Measurements from ENCODE around the gene MYO5A. TPM values are rescaled to one million over a fixed set of nuclear protein-coding genes. Genes with fewer than 3 reads are reported as not detected.
"Not testable (repeated sequence)": the region's sequence is repeated elsewhere in the genome, so short reads cannot be mapped to it uniquely, and the experiment has no call there.

MYO5A gene
- total RNA-seq, 6 donors from 2014 or later, result 24.8 to 76.5 (median 35.5) TPM

DNA sequence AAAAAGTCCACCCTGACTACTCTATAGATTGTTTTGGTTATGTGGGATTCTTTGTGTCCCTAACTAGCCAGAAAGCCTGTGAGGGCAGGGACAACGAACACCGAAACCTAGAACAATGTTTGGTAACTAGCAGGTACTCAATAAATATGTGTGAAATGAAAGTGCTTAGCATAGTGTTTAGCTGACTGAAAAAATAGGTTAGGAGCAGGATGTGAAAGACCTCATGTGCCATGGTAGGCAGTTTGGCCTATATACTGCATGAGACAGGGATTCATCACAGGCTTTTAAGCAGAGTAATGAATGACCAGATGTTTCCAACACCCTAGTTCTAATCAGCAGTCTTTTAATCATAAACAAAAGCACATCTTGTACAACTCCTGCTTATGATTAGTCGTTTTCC lies 64.2 kb downstream of the MYO5A start:
- TF ChIP-seq POLR2A (IDR thresholded peaks at IDR 0.05) (no peak), EP300 (IDR thresholded peaks at IDR 0.05) (no peak), POLR2AphosphoS5 (IDR thresholded peaks at IDR 0.05) (no peak)
- TF ChIP-seq, protein P1, sequence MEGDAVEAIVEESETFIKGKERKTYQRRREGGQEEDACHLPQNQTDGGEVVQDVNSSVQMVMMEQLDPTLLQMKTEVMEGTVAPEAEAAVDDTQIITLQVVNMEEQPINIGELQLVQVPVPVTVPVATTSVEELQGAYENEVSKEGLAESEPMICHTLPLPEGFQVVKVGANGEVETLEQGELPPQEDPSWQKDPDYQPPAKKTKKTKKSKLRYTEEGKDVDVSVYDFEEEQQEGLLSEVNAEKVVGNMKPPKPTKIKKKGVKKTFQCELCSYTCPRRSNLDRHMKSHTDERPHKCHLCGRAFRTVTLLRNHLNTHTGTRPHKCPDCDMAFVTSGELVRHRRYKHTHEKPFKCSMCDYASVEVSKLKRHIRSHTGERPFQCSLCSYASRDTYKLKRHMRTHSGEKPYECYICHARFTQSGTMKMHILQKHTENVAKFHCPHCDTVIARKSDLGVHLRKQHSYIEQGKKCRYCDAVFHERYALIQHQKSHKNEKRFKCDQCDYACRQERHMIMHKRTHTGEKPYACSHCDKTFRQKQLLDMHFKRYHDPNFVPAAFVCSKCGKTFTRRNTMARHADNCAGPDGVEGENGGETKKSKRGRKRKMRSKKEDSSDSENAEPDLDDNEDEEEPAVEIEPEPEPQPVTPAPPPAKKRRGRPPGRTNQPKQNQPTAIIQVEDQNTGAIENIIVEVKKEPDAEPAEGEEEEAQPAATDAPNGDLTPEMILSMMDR (IDR thresholded peaks at IDR 0.05), result no peak
- H3K4me3 ChIP-seq, result no peak overlapping the region
- DNase-seq (no peak), ATAC-seq (ENCODE audit: low FRiP score in 2 of 2) (no peak)
- WGBS, 2 donors, result 74 to 83% methylated on average over 3 of the region's 3 CpGs
- no peaks in the 10 kb centered on the region for H3K27me3 ChIP-seq
- H3K36me3 ChIP-seq, result no peaks in the 10 kb centered on the region
- H3K9me3 ChIP-seq, result peaks cover 0 to 8% (median 2%) of the 10 kb centered on the region in 4 donors
- peaks cover 0 to 12% (median 1%) of the 10 kb centered on the region in 4 donors for H3K4me1 ChIP-seq
- peak overlapping the region in 1 of 4 donors; percentile 23 for H3K27ac ChIP-seq

DNA sequence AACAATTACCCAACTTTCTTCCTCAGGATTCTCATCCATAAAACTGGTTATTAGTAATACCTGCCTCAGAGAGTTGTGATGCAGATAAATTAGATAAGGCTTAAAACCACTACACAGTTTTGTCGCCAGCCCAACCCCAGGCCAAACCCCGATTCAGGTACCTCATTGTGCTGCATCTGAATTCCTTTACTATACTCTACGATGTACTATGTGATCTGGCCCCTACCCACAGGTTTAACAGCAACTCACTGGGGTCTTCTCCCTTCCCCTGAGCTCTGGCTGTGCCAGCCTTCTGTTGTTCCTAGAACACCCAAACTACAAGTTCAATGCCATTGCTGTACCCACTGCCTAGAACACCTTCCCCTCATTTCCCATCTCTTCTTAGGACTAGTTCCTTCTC lies 64.6 kb downstream of the MYO5A start:
- H3K4me1 ChIP-seq, result peaks cover 0 to 12% (median 1%) of the 10 kb centered on the region in 4 donors
- TF ChIP-seq, protein P1 (IDR thresholded peaks at IDR 0.05), result no peak
- TF ChIP-seq POLR2AphosphoS5 (IDR thresholded peaks at IDR 0.05), result no peak
- TF ChIP-seq EP300 (IDR thresholded peaks at IDR 0.05), result no peak
- no peak for TF ChIP-seq POLR2A (IDR thresholded peaks at IDR 0.05)
- H3K27me3 ChIP-seq, result no peaks in the 10 kb centered on the region
- peaks cover 0 to 8% (median 2%) of the 10 kb centered on the region in 4 donors for H3K9me3 ChIP-seq
- peak overlapping the region in 1 of 4 donors; percentile 23 for H3K27ac ChIP-seq
- DNase-seq, result no peak
- no peaks in the 10 kb centered on the region for H3K36me3 ChIP-seq
- no peak for ATAC-seq (ENCODE audit: low FRiP score in 2 of 2)
- H3K4me3 ChIP-seq, result no peak overlapping the region
- 83 to 87% methylated on average over 3 of the region's 3 CpGs for WGBS, 2 donors

DNA sequence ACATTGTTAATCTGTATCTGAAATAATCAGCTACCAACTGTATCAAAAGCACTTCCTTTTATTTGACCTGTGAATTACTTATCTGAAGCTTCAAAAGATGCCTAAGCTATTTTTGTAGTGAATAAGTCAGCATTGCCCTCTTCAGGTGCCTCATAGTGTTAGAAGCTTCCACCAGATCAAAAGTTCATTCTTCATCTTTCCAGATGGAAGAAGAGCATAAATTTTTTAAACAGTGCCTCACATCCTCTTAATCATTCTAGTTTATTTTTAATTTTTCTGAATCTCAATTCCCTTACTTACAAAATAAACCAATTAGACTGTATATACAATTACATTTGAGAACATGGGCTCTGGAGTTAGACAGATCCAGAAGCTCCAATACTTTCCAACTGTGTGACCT lies 65.0 kb downstream of the MYO5A start:
- DNase-seq, result no peak
- TF ChIP-seq, protein P1 (IDR thresholded peaks at IDR 0.05), result no peak
- TF ChIP-seq POLR2AphosphoS5 (IDR thresholded peaks at IDR 0.05) (no peak), POLR2A (IDR thresholded peaks at IDR 0.05) (no peak)
- H3K9me3 ChIP-seq, result peaks cover 0 to 8% (median 2%) of the 10 kb centered on the region in 4 donors
- H3K4me3 ChIP-seq, result no peak overlapping the region
- ATAC-seq (ENCODE audit: low FRiP score in 2 of 2), result no peak
- peaks cover 0 to 12% (median 1%) of the 10 kb centered on the region in 4 donors for H3K4me1 ChIP-seq
- no peak overlapping the region for H3K27ac ChIP-seq
- no peaks in the 10 kb centered on the region for H3K27me3 ChIP-seq
- H3K36me3 ChIP-seq, result no peaks in the 10 kb centered on the region

DNA sequence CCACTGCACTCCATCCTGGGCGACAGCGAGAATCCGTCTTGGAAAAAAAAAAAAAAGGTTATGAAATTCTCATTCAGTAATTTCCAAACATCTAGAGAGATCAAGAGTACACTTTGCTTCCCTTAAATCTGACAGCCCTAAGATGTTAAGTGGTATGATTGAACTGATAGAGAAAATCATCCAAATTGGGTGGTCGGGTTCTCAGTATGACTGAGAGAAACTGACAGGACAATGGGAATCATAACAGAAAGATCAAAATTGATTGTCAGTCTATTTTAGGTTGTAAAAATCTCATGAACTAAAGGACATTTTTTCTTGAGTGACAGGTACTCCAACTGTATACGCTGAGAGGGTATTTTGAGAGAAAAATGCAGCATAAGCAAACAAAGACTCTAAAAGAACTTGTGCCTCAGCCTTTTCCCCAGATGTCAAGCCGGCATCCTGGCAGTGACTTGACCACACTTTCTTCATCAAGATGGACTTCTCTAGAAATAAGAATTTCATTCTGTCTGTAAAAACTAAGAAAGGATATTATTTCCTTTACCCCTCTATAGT lies 65.8 kb downstream of the MYO5A start:
- Histone ChIP-seq H3K9me3 (peaks cover 0 to 2% (median 0%) of the 10 kb centered on the region in 4 donors), H3K36me3 (no peaks in the 10 kb centered on the region), H3K4me1 (peaks cover 0 to 12% (median 1%) of the 10 kb centered on the region in 4 donors), H3K4me3 (no peak overlapping the region), H3K27ac (no peak overlapping the region), H3K27me3 (no peaks in the 10 kb centered on the region)
- TF ChIP-seq POLR2A (IDR thresholded peaks at IDR 0.05), result no peak
- no peak for TF ChIP-seq POLR2AphosphoS5 (IDR thresholded peaks at IDR 0.05)
- TF ChIP-seq EP300 (IDR thresholded peaks at IDR 0.05), result no peak
- TF ChIP-seq, protein P1 (IDR thresholded peaks at IDR 0.05), result no peak
- WGBS, 2 donors, result 51 to 58% methylated on average over 6 of the region's 6 CpGs
- ATAC-seq (ENCODE audit: low FRiP score in 2 of 2) (no peak), DNase-seq (no peak)

DNA sequence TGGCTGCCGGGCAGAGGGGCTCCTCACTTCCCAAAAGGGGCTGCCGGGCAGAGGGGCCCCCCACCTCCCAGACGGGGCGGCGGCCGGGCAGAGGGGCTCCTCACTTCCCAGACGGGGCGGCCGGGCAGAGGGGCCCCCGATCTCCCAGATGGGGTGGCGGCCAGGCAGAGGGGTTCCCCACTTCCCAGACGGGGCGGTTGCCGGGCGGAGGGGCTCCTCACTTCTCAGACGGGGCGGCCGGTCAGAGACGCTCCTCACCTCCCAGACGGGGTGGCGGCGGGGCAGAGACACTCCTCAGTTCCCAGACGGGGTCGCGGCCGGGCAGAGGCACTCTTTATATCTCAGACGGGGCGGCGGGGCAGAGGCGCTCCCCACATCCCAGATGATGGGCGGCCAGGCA lies 69.0 kb downstream of the MYO5A start:
- peak in 1 of 2 donors; percentile 65 for DNase-seq
- WGBS, 2 donors, result 92 to 100% methylated on average over 2 to 31 of the region's 31 CpGs
- H3K4me3 ChIP-seq; ATAC-seq (ENCODE audit: low FRiP score in 2 of 2); H3K9me3 ChIP-seq; H3K36me3 ChIP-seq; H3K27me3 ChIP-seq; H3K27ac ChIP-seq: not testable (repeated sequence)
- peaks cover 0 to 12% (median 1%) of the 10 kb centered on the region in 4 donors for H3K4me1 ChIP-seq

DNA sequence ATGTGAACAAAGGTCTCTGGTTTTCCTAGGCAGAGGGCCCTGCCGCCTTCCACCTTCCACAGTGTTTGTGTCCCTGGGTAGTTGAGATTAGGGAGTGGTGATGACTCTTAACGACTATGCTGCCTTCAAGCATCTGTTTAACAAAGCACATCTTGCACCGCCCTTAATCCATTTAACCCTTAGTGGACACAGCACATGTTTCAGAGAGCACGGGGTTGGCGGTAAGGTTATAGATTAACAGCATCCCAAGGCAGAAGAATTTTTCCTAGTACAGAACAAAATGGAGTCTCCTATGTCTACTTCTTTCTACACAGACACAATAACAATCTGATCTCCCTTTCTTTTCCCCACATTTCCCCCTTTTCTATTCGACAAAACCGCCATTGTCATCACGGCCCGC lies 69.4 kb downstream of the MYO5A start:
- 85 to 87% methylated on average over 9 of the region's 9 CpGs for WGBS, 2 donors
- H3K27ac ChIP-seq; ATAC-seq (ENCODE audit: low FRiP score in 2 of 2); H3K9me3 ChIP-seq; H3K27me3 ChIP-seq; DNase-seq; H3K36me3 ChIP-seq; H3K4me3 ChIP-seq: not testable (repeated sequence)
- H3K4me1 ChIP-seq, result peaks cover 0 to 12% (median 1%) of the 10 kb centered on the region in 4 donors
